T-helper 2 cell (primary cell): ENCODE data around the gene DUSP1.
"Not testable (repeated sequence)": the region's sequence is repeated elsewhere in the genome, so short reads cannot be mapped to it uniquely, and the experiment has no call there.

Source experiments
- DNase-seq, 5 experiments: peaks; one replicate each; pipeline versions ENCODE4 v3.0.0 to v3.0.0-alpha.2; 2012 to 2022

DUSP1 gene

GRCh38 chr5:172797771-172798191 lies 26.8 kb upstream of the DUSP1 start:
- no peak for DNase-seq

- no peak for DNase-seq
Observed at GRCh38 chr5:172796306-172796705, 25.3 kb upstream of the DUSP1 start.

- DNase-seq, result no peak
Observed at GRCh38 chr5:172795318-172795977, 24.5 kb upstream of the DUSP1 start.

GRCh38 chr5:172793577-172794488 lies 22.8 kb upstream of the DUSP1 start:
- DNase-seq, result no peak

- DNase-seq, result no peak
Observed at GRCh38 chr5:172792701-172793570, 21.9 kb upstream of the DUSP1 start.

- no peak for DNase-seq
Observed at GRCh38 chr5:172791726-172792445, 20.9 kb upstream of the DUSP1 start.

GRCh38 chr5:172791286-172791685 lies 20.3 kb upstream of the DUSP1 start:
- DNase-seq, result no peak

GRCh38 chr5:172790496-172790889 lies 19.5 kb upstream of the DUSP1 start:
- DNase-seq, result no peak

GRCh38 chr5:172789687-172790495 lies 18.9 kb upstream of the DUSP1 start:
- no peak for DNase-seq

- DNase-seq, result no peak
Observed at GRCh38 chr5:172788771-172789686, 18.0 kb upstream of the DUSP1 start.

- DNase-seq, result not testable (repeated sequence)
Observed at GRCh38 chr5:172787538-172787937, 16.5 kb upstream of the DUSP1 start.

GRCh38 chr5:172786736-172787462 lies 15.9 kb upstream of the DUSP1 start:
- DNase-seq, result no peak

GRCh38 chr5:172785429-172786088 lies 14.6 kb upstream of the DUSP1 start:
- DNase-seq, result no peak

- DNase-seq, result not testable (repeated sequence)
Observed at GRCh38 chr5:172784162-172784561, 13.2 kb upstream of the DUSP1 start.

- not testable (repeated sequence) for DNase-seq
Observed at GRCh38 chr5:172783319-172783718, 12.3 kb upstream of the DUSP1 start.

- DNase-seq, result no peak
Observed at GRCh38 chr5:172782169-172783039, 11.4 kb upstream of the DUSP1 start.

- no peak for DNase-seq
Observed at GRCh38 chr5:172779691-172780341, 8.8 kb upstream of the DUSP1 start.
